ENCODE results near the gene LHFPL5. TPM values are rescaled to one million over a fixed set of nuclear protein-coding genes. Genes with fewer than 3 reads are reported as not detected.

The LHFPL5 gene
- polyA plus RNA-seq, 1 experiment, result not detected

DNA sequence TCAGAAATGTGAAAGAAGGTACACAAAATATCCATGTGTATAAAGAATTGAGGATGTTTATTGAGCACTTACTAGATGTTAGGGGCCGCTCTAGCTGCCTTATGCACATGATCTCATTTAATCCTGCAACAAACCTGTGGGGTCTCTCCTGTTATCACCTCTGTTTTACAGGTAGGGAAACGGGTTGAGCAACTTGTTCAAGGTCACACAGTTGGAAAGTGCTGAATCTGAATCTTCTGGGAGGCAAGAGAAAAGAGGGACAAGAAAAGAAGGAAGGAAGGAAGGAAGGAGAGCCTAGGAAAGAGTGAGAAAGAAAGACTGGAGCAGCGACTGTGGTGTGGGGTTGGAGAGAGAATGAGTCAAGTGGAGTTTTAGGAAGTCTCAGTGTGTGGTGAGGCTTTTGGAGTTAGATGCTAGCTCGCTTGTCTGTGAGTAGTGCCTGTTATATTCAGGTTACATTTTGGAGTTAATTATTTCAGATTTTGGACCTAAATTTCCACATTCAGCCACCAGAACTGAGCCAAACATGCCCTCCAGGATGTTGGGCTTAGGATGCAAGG lies 16.6 kb upstream of the LHFPL5 start:
- CTCF ChIA-PET, result no interaction called here
- TF ChIP-seq, protein P1, sequence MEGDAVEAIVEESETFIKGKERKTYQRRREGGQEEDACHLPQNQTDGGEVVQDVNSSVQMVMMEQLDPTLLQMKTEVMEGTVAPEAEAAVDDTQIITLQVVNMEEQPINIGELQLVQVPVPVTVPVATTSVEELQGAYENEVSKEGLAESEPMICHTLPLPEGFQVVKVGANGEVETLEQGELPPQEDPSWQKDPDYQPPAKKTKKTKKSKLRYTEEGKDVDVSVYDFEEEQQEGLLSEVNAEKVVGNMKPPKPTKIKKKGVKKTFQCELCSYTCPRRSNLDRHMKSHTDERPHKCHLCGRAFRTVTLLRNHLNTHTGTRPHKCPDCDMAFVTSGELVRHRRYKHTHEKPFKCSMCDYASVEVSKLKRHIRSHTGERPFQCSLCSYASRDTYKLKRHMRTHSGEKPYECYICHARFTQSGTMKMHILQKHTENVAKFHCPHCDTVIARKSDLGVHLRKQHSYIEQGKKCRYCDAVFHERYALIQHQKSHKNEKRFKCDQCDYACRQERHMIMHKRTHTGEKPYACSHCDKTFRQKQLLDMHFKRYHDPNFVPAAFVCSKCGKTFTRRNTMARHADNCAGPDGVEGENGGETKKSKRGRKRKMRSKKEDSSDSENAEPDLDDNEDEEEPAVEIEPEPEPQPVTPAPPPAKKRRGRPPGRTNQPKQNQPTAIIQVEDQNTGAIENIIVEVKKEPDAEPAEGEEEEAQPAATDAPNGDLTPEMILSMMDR (IDR thresholded peaks at IDR 0.05; ENCODE audit: low read depth, low read length), result no peak
- Histone ChIP-seq H3K4me3 (ENCODE audit: low read depth, low read length) (no peak overlapping the region), H3K27me3 (ENCODE audit: control insufficient read depth, insufficient read depth, low read length) (peaks cover 50% of the 10 kb centered on the region), H3K27ac (ENCODE audit: low read depth, low read length) (no peak overlapping the region), H3K9me3 (ENCODE audit: control insufficient read depth, insufficient read depth, low read length) (peaks cover 11% of the 10 kb centered on the region; the same call in 1 of the 2 replicates)
- DNase-seq (ENCODE audit: low read depth, low spot score), result no peak
- POLR2A ChIA-PET, result interaction anchor here (2.5 kb wide), 1 partner anchor 9 kb away, joined by 20 read pairs; the partner anchor contains the start of gene CLPS

DNA sequence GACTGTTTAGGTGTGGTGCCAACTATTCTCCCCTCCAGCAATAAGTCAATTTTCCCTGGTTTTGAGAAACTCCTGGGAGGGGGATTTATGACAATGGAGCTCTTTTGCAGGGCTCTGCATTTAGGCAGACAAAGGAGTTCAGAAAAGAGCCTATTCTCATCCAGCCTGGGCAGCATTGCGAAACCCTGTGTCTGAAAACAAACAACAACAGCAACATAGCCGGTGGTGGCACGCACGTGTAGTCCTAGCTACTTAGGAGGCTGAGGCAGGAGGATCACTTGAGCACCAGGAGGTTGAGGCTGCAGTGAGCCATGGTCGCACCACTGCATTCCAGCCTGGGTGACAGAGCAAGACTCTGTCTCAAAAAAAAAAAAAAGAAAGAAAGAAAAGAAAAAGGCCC lies 14.5 kb upstream of the LHFPL5 start:
- no peak for DNase-seq (ENCODE audit: low read depth, low spot score)
- peaks cover 19% of the 10 kb centered on the region; the same call in 1 of the 2 replicates for H3K9me3 ChIP-seq (ENCODE audit: control insufficient read depth, insufficient read depth, low read length)
- H3K4me3 ChIP-seq (ENCODE audit: low read depth, low read length), result no peak overlapping the region
- CTCF ChIA-PET, result interaction anchor here (0.8 kb wide), 1 partner anchor 54 kb away, joined by 5 read pairs; the partner anchor contains the start of gene ARMC12
- TF ChIP-seq, protein P1 (IDR thresholded peaks at IDR 0.05; ENCODE audit: low read depth, low read length), result no peak
- H3K27ac ChIP-seq (ENCODE audit: low read depth, low read length), result no peak overlapping the region
- POLR2A ChIA-PET, result interaction anchor here (0.7 kb wide), 2 partner anchors 63 to 534 kb away, joined by 4 read pairs; no protein-coding TSS in a partner anchor
- peaks cover 53% of the 10 kb centered on the region for H3K27me3 ChIP-seq (ENCODE audit: control insufficient read depth, insufficient read depth, low read length)

DNA sequence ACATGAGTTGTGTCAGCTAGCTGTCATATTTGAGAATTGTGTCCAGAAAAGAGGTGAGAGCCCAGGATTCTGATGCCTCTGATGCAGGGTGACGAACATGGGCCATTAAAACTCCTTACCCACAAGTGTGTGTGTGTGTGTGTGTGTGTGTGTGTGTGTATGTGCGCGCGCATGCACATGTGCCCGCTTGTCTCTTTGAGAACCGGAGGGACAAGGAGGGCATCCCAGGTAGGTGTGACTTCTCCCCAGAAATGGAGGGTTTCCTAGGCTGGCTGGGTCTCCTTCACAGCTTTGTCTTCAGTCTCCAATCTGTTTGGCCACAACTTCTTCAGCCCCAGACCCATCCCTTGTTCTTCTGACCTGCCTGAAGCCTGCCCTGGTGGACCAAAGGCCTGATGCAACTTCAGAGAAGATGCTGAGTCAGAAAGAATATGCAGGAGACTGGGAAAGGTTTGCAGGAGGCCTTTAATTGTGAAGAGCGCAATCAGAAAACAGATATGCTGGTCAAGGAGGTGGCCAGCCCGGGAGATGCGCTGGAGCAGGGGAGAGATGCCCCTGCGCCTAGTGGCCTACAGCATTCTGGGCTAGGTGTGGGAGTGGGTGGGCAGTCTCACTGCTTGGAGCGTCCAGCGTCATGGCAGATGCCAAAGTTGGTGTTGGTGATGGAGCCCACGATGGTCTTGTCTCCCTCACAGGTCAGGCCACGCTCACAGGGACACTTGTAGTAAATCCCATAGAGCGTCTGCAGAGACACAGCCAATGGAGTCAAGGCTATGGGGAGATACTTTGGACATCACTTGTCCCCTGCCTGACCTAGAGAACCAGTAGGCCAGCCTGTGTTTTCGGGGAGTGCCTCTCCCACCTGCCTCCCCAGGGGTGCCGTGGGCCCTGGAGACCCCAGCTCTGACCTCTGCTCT lies 10.4 kb upstream of the LHFPL5 start:
- peaks cover 37% of the 10 kb centered on the region for H3K27me3 ChIP-seq (ENCODE audit: control insufficient read depth, insufficient read depth, low read length)
- no peak for DNase-seq (ENCODE audit: low read depth, low spot score)
- H3K27ac ChIP-seq (ENCODE audit: low read depth, low read length), result no peak overlapping the region
- peaks cover 8% of the 10 kb centered on the region; the same call in 1 of the 2 replicates for H3K9me3 ChIP-seq (ENCODE audit: control insufficient read depth, insufficient read depth, low read length)
- H3K4me3 ChIP-seq (ENCODE audit: low read depth, low read length), result no peak overlapping the region
- TF ChIP-seq, protein P1 (IDR thresholded peaks at IDR 0.05; ENCODE audit: low read depth, low read length), result no peak
- ChIA-PET POLR2A (interaction anchor here (0.7 kb wide), 1 partner anchor 215 kb away, joined by 3 read pairs; no protein-coding TSS in a partner anchor), CTCF (interaction anchor here (0.9 kb wide), 1 partner anchor 57 kb away, joined by 4 read pairs; no protein-coding TSS in a partner anchor)

DNA sequence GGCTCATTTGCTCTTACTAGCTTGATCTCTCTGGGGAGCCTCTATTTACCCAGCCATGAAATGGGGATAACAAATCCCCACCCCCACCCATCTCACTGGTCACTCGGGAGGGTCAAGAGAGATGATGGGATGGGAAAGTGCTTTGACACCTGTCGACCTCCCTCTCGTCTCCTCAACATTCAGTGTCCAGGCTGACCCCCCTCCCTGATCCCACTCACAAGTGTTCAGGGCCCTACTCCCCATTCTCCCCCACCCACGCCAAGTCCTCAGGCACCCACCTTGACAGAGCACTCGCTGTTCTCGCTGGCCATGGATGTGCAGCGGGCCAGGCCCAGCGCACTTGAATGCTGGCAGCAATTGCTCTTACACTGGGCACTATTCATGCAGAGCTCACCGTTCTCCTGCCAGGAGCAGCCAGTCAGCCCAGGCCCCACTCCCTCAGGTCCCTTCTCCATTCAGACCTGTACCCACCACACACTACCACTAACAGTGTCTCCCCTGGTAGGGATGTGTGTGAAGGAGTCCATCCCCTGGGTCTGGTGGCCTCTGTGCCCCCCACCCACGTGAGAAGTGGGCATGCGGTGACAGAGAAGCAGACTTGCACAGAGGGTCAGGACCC lies 9.6 kb upstream of the LHFPL5 start:
- peaks cover 34% of the 10 kb centered on the region for H3K27me3 ChIP-seq (ENCODE audit: control insufficient read depth, insufficient read depth, low read length)
- H3K27ac ChIP-seq (ENCODE audit: low read depth, low read length), result no peak overlapping the region
- ChIA-PET CTCF (no interaction called here), POLR2A (no interaction called here)
- no peak for DNase-seq (ENCODE audit: low read depth, low spot score)
- H3K4me3 ChIP-seq (ENCODE audit: low read depth, low read length), result no peak overlapping the region
- TF ChIP-seq, protein P1 (IDR thresholded peaks at IDR 0.05; ENCODE audit: low read depth, low read length), result no peak
- peaks cover 8% of the 10 kb centered on the region; the same call in 1 of the 2 replicates for H3K9me3 ChIP-seq (ENCODE audit: control insufficient read depth, insufficient read depth, low read length)
